ENCODE measurements around the gene ZNF217. TPM values are rescaled to one million over a fixed set of nuclear protein-coding genes. Genes with fewer than 3 reads are reported as not detected.
"Not testable (repeated sequence)": the region's sequence is repeated elsewhere in the genome, so short reads cannot be mapped to it uniquely, and the experiment has no call there.

Gene ZNF217
- total RNA-seq, 1 donor from 2014 or later: 30.9 TPM

- Histone ChIP-seq H3K27me3 (no peaks in the 10 kb centered on the region), H3K9me3 (no peaks in the 10 kb centered on the region), H3K4me3 (no peak overlapping the region), H3K36me3 (peaks cover 87% of the 10 kb centered on the region), H3K27ac (no peak overlapping the region), H3K4me1 (peaks cover 3% of the 10 kb centered on the region)
- TF ChIP-seq, protein P1, sequence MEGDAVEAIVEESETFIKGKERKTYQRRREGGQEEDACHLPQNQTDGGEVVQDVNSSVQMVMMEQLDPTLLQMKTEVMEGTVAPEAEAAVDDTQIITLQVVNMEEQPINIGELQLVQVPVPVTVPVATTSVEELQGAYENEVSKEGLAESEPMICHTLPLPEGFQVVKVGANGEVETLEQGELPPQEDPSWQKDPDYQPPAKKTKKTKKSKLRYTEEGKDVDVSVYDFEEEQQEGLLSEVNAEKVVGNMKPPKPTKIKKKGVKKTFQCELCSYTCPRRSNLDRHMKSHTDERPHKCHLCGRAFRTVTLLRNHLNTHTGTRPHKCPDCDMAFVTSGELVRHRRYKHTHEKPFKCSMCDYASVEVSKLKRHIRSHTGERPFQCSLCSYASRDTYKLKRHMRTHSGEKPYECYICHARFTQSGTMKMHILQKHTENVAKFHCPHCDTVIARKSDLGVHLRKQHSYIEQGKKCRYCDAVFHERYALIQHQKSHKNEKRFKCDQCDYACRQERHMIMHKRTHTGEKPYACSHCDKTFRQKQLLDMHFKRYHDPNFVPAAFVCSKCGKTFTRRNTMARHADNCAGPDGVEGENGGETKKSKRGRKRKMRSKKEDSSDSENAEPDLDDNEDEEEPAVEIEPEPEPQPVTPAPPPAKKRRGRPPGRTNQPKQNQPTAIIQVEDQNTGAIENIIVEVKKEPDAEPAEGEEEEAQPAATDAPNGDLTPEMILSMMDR (IDR thresholded peaks at IDR 0.05): no peak
- DNase-seq: no peak
- ATAC-seq: no peak
- intact Hi-C loops (cut with DNase I): loop anchor here (10.0 kb wide), 1 partner anchor 345 kb away; no protein-coding TSS in a partner anchor
Measured at GRCh38 chr20:53569606-53570307, 23.9 kb downstream of the ZNF217 start.

DNA sequence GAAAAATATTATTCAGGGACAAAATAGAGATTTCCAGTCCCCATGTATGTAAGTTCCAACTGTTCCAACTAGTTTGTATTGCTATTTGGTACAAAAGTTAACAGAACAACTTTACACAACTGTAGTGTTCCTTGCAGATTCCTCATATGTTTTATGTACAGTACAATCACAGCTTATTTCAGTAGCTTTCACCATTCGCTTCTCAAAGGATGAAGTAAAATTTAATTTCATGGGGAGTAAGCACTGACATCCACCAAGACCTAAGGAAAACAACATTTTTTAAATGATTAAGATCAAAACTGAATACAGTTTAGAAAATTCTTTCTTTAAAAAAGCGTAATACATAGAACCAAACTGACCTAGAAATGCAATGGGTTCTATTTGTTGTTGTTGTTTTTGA lies 24.6 kb downstream of the ZNF217 start:
- no peak overlapping the region for H3K27ac ChIP-seq
- no peaks in the 10 kb centered on the region for H3K9me3 ChIP-seq
- no peak for DNase-seq
- peaks cover 85% of the 10 kb centered on the region for H3K36me3 ChIP-seq
- TF ChIP-seq, protein P1 (IDR thresholded peaks at IDR 0.05): no peak
- H3K4me3 ChIP-seq: no peak overlapping the region
- ATAC-seq: no peak
- H3K4me1 ChIP-seq: peaks cover 3% of the 10 kb centered on the region
- no peaks in the 10 kb centered on the region for H3K27me3 ChIP-seq
- intact Hi-C loops (cut with DNase I): no loop called here

DNA sequence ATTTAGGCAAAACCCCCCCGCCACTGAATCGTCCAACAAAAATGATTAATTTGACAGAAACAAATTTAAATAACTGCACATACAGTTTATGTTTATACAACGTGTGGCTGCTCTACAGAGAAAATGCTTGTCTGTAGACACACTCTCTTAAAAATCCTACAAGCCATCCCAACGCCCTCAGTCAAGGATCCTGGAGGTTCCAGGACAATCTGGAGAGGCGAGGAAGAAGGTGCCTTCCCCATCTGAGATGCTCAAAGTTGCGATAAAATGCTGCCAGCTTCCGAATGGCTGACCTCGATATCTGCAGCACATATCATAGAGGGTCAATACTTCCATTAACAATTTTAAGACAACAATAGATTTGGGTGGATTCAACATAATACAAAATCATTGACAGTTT lies 25.3 kb downstream of the ZNF217 start:
- Histone ChIP-seq H3K4me1 (peaks cover 3% of the 10 kb centered on the region), H3K4me3 (no peak overlapping the region), H3K27me3 (no peaks in the 10 kb centered on the region), H3K9me3 (no peaks in the 10 kb centered on the region), H3K27ac (no peak overlapping the region), H3K36me3 (peaks cover 78% of the 10 kb centered on the region)
- DNase-seq (no peak), ATAC-seq (no peak)
- intact Hi-C loops (cut with DNase I): no loop called here
- TF ChIP-seq, protein P1 (IDR thresholded peaks at IDR 0.05): no peak

GRCh38 chr20:53567379-53567917 lies 26.2 kb downstream of the ZNF217 start:
- Histone ChIP-seq H3K4me1 (peaks cover under 1% of the 10 kb centered on the region), H3K9me3 (no peaks in the 10 kb centered on the region), H3K36me3 (peaks cover 70% of the 10 kb centered on the region), H3K4me3 (no peak overlapping the region), H3K27me3 (no peaks in the 10 kb centered on the region), H3K27ac (no peak overlapping the region)
- no peak for ATAC-seq
- intact Hi-C loops (cut with DNase I): no loop called here
- no peak for DNase-seq
- TF ChIP-seq, protein P1 (IDR thresholded peaks at IDR 0.05): no peak

DNA sequence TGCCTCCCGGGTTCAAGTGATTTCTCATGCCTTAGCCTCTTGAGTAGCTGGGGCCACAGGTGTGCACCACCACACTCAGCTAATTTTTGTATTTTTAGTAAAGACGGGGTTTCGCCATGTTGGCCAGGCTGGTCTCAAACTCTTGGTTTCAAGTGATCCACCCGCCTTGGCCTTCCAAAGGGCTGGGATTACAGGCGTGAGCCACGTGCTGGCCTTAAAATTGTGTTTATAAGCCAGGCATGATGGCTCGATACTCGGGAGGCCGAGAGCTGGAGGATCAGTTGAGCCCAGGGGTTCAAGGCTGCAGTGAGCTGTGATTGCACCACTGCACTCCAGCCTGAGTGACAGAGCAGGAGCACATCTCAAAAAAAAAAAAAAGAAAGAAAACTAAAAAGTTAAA lies 27.0 kb downstream of the ZNF217 start:
- DNase-seq; H3K4me3 ChIP-seq; H3K9me3 ChIP-seq; H3K27ac ChIP-seq; H3K27me3 ChIP-seq; H3K4me1 ChIP-seq; intact Hi-C loops (cut with DNase I); ATAC-seq: not testable (repeated sequence)
- peaks cover 70% of the 10 kb centered on the region for H3K36me3 ChIP-seq

DNA sequence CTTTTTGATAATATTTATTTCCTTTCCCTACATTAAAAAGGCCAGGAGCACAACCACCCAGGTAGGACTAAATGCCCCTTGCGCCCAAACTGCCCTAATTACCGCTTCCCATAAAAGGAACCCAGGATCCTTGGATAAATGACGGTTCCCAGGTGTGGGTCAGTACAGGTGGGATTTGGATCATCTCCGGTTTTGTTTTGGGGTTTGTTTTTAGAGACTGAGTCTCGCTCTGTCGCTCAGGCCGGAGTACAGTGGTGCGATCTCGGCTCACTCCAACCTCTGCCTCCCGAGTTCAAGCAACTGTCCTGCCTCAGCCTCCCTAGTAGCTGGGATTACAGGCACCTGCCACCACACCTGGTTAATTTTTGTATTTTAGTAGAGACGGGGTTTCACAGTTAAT lies 28.4 kb downstream of the ZNF217 start:
- intact Hi-C loops (cut with DNase I): no loop called here
- Histone ChIP-seq H3K4me3 (no peak overlapping the region), H3K36me3 (peaks cover 56% of the 10 kb centered on the region)

DNA sequence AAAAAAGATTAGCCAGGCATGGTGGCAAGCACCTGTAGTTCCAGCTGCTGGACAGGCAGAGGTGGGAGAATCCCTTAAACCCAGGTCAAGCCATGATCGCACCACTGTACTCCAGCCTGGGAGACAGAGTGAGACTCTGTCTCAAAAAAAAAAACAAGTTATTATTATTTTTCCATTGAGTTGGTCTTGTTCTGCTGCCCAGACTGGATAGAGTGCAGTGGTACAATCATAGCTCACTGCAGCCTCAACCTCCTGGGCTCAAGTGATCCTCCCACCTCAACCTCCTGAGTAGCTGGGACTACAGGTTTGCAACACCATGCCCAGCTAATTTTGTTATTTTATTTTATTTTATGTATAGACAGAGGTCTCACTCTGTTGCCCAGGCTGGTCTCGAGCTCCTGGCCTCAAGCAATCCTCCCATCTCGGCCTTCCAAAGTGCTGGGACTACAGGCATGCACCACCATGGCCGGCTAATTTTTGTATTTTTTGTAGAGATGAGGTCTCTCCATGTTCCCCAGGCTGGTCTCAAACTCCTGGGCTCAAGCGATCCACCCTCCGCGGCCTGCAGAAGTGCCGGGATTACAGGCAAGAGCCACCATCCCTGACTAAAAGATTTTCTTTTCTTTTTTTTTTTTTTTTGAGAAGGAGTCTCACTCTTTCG lies 31.4 kb downstream of the ZNF217 start:
- not testable (repeated sequence) for H3K27me3 ChIP-seq

More for the DNA sequence above, 28.4 kb downstream of the ZNF217 start:
- ATAC-seq: no peak
- DNase-seq: no peak
- TF ChIP-seq, protein P1 (IDR thresholded peaks at IDR 0.05): no peak
- H3K4me1 ChIP-seq: no peaks in the 10 kb centered on the region
- no peaks in the 10 kb centered on the region for H3K9me3 ChIP-seq
- no peak overlapping the region for H3K27ac ChIP-seq
- no peaks in the 10 kb centered on the region for H3K27me3 ChIP-seq

More for the DNA sequence above, 31.4 kb downstream of the ZNF217 start:
- DNase-seq; H3K4me3 ChIP-seq; H3K27ac ChIP-seq; H3K4me1 ChIP-seq; ATAC-seq; H3K9me3 ChIP-seq; intact Hi-C loops (cut with DNase I): not testable (repeated sequence)
- H3K36me3 ChIP-seq: peaks cover 27% of the 10 kb centered on the region
